Gastroesophageal sphincter (tissue), 4 donors: ENCODE data around the gene SETX. TPM values are rescaled to one million over a fixed set of nuclear protein-coding genes. Genes with fewer than 3 reads are reported as not detected.

Experiments used
- ATAC-seq: fragments of 150-250 bp; one replicate; pipeline ENCODE4 v1.9.1; 2016; ENCODE audit warnings: mild to moderate bottlenecking, moderate library complexity
- H3K27ac ChIP-seq, 4 donors: fragments of 200-600 bp; sonication (generic) in 3 of 4; 1 replicate in 3 of 4; 2 replicates in 1 of 4; pipeline ENCODE4 v1.5.1; 2016 to 2019
- H3K27me3 ChIP-seq: fragments of 200-600 bp; sonication (generic); one replicate; pipeline ENCODE4 v1.5.1; 2019
- H3K36me3 ChIP-seq, 2 donors: fragments of 200-600 bp; sonication (generic); one replicate each; pipeline ENCODE4 v1.5.1; 2019; ENCODE audit warnings: control low read depth in 1 of 2
- H3K4me1 ChIP-seq, 3 donors: fragments of 200-600 bp; sonication (generic); 1 replicate in 2 of 3; 2 replicates in 1 of 3; pipeline ENCODE4 v1.5.1; 2016 to 2019; ENCODE audit warnings: control low read depth in 2 of 3
- H3K4me3 ChIP-seq, 2 donors: fragments of 200-600 bp; sonication (generic); one replicate each; pipeline ENCODE4 v1.5.1; 2019; ENCODE audit warnings: mild to moderate bottlenecking in 1 of 2, moderate library complexity in 1 of 2
- H3K9me3 ChIP-seq, 3 donors: fragments of 200-600 bp; sonication (generic); one replicate each; pipeline ENCODE4 v1.5.1; 2017 to 2019; ENCODE audit warnings: control low read depth in 2 of 3
- CTCF ChIP-seq, 4 experiments: fragments of 200-600 bp in 2 of 4; fragments of 450-650 bp in 2 of 4; sonication (generic) in 1 of 4; IDR thresholded peaks; one replicate each; pipeline ENCODE4 v1.5.1; 2017 to 2019; ENCODE audit warnings: antibody characterized with exemption in 4 of 4, mild to moderate bottlenecking in 2 of 4, moderate library complexity in 2 of 4
- EP300 ChIP-seq: sonication (generic); formaldehyde crosslinking; IDR thresholded peaks from one replicate; pipeline ENCODE4 v1.6.1; 2017; ENCODE audit warnings: antibody characterized with exemption, mild to moderate bottlenecking
- POLR2A ChIP-seq, 2 donors: fragments of 450-650 bp; IDR thresholded peaks; one replicate each; pipeline ENCODE4 v1.6.1; 2017; ENCODE audit warnings: antibody characterized with exemption in 2 of 2, mild to moderate bottlenecking in 2 of 2, moderate library complexity in 1 of 2
- POLR2AphosphoS5 ChIP-seq: sonication (generic); formaldehyde crosslinking; IDR thresholded peaks from one replicate; pipeline ENCODE4 v1.6.1; 2017; ENCODE audit warnings: antibody characterized with exemption
- WGBS, 2 donors: methylation state at CpG; one replicate each; pipeline ENCODE4 v1.1.5; 2018; ENCODE audit warnings: low coverage in 1 of 2; 5-methylcytosine and 5-hydroxymethylcytosine counted together
- total RNA-seq, 4 donors: library from RNA; depleted of rRNA; stranded (reverse); fragments of >200 nt; gene quantifications; one replicate each; pipeline ENCODE4 v1.1.0, GENCODE V29; 2016

The SETX gene
- total RNA-seq, 4 donors from 2014 or later, result 45.7 to 67.1 (median 53.5) TPM

DNA sequence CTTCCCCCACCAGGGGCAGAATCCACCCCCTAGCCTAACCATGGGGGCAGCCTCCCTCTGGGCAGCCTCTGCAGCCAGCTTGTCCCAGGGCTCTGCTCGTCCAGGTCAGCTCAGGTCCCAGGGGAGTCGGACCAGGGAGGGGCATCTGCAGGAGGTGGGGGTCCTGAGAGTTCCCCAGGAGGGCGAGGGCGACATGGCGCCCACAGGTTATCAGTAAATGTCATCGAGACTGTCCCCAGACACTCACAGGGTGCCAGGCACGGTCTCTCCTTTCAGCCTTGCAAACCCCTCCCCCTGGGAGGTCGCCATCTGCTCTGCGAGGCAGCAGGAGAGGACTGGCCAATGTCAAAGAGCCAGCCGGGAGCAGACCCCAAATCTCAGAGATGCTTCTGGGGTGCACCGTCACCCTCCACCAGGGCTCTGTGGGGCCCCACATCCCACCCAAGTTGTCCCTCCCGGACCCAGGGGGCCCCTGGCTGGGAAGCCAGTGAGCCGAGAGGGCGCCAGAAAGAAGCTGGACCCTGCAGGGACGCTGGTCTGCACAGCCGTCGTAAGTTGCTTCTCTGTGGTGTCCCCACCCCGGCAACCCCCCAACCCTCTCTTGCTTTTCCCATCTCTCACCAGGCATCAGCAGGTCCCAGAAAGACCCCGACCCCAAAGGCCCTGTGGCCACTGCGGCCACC, 123.6 kb downstream of the SETX start:
- Histone ChIP-seq H3K27ac (no peak overlapping the region), H3K36me3 (no peaks in the 10 kb centered on the region), H3K4me3 (no peak overlapping the region), H3K4me1 (peaks cover 0 to under 1% (median 0%) of the 10 kb centered on the region in 3 donors), H3K27me3 (peaks cover 67% of the 10 kb centered on the region), H3K9me3 (no peaks in the 10 kb centered on the region)
- 70% methylated on average over 6 of the region's 20 CpGs; no CpG with 5 or more reads in 1 of the 2 donors for WGBS, 2 donors
- no peak for ATAC-seq
- TF ChIP-seq CTCF (IDR thresholded peaks at IDR 0.05) (no peak), POLR2AphosphoS5 (no peak), EP300 (no peak), POLR2A (IDR thresholded peaks at IDR 0.05) (no peak)

GRCh38 chr9:132230605-132231004, 124.2 kb downstream of the SETX start:
- peaks cover 62% of the 10 kb centered on the region for H3K27me3 ChIP-seq
- 80% methylated on average over 1 of the region's 4 CpGs; no CpG with 5 or more reads in 1 of the 2 donors for WGBS, 2 donors
- H3K9me3 ChIP-seq, result no peaks in the 10 kb centered on the region
- no peak for ATAC-seq
- H3K36me3 ChIP-seq, result no peaks in the 10 kb centered on the region
- no peak overlapping the region for H3K4me3 ChIP-seq
- no peaks in the 10 kb centered on the region for H3K4me1 ChIP-seq
- TF ChIP-seq POLR2AphosphoS5, result no peak
- no peak for TF ChIP-seq POLR2A (IDR thresholded peaks at IDR 0.05)
- no peak for TF ChIP-seq EP300
- H3K27ac ChIP-seq, result no peak overlapping the region

DNA sequence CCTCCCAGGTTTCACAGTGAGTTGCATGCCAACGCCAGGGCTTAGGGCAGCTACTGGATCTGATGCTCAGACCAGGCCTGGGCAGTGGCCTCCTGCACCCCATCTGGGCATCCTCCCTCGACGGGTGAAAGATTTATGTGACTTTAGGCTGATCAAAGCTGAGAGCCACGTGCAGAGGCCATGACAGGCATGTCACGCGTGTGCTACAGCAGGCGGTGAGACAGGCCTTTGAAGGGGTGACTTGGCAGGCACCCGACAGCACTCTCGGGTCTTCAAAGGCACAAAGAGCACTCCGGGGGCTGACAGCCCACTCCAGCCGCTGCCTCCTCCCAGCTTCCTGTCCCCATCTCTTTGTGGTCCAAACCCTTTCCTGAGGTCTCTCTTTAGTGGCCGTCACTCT, 126.7 kb downstream of the SETX start:
- TF ChIP-seq CTCF (IDR thresholded peaks at IDR 0.05) (no peak), EP300 (no peak), POLR2A (IDR thresholded peaks at IDR 0.05) (no peak), POLR2AphosphoS5 (no peak)
- no peaks in the 10 kb centered on the region for H3K9me3 ChIP-seq
- no peak overlapping the region for H3K4me3 ChIP-seq
- no peaks in the 10 kb centered on the region for H3K4me1 ChIP-seq
- no peaks in the 10 kb centered on the region for H3K36me3 ChIP-seq
- H3K27me3 ChIP-seq, result peaks cover 60% of the 10 kb centered on the region
- WGBS, 2 donors, result 46 to 60% methylated on average over 2 to 6 of the region's 12 CpGs
- no peak overlapping the region for H3K27ac ChIP-seq
- no peak for ATAC-seq

GRCh38 chr9:132226571-132227430, 128.0 kb downstream of the SETX start:
- Histone ChIP-seq H3K9me3 (no peaks in the 10 kb centered on the region), H3K4me1 (no peaks in the 10 kb centered on the region), H3K4me3 (no peak overlapping the region), H3K27me3 (peaks cover 55% of the 10 kb centered on the region), H3K27ac (no peak overlapping the region), H3K36me3 (no peaks in the 10 kb centered on the region)
- TF ChIP-seq POLR2AphosphoS5, result no peak
- TF ChIP-seq POLR2A (IDR thresholded peaks at IDR 0.05), result no peak
- no peak for TF ChIP-seq CTCF (IDR thresholded peaks at IDR 0.05)
- no peak for TF ChIP-seq EP300
- 40 to 93% methylated on average over 1 to 7 of the region's 34 CpGs for WGBS, 2 donors
- no peak for ATAC-seq

- no peak for ATAC-seq
- no peak overlapping the region for H3K27ac ChIP-seq
- no peaks in the 10 kb centered on the region for H3K36me3 ChIP-seq
- H3K9me3 ChIP-seq, result no peaks in the 10 kb centered on the region
- H3K4me3 ChIP-seq, result no peak overlapping the region
- no peaks in the 10 kb centered on the region for H3K4me1 ChIP-seq
- WGBS, 2 donors, result 83 to 93% methylated on average over 1 to 3 of the region's 3 CpGs
- peaks cover 41% of the 10 kb centered on the region for H3K27me3 ChIP-seq
- TF ChIP-seq EP300 (no peak), CTCF (IDR thresholded peaks at IDR 0.05) (no peak), POLR2AphosphoS5 (no peak), POLR2A (IDR thresholded peaks at IDR 0.05) (no peak)
Observed at GRCh38 chr9:132224645-132225044, 130.1 kb downstream of the SETX start.
